ENCODE measurements around the gene SLC38A8.

DNA sequence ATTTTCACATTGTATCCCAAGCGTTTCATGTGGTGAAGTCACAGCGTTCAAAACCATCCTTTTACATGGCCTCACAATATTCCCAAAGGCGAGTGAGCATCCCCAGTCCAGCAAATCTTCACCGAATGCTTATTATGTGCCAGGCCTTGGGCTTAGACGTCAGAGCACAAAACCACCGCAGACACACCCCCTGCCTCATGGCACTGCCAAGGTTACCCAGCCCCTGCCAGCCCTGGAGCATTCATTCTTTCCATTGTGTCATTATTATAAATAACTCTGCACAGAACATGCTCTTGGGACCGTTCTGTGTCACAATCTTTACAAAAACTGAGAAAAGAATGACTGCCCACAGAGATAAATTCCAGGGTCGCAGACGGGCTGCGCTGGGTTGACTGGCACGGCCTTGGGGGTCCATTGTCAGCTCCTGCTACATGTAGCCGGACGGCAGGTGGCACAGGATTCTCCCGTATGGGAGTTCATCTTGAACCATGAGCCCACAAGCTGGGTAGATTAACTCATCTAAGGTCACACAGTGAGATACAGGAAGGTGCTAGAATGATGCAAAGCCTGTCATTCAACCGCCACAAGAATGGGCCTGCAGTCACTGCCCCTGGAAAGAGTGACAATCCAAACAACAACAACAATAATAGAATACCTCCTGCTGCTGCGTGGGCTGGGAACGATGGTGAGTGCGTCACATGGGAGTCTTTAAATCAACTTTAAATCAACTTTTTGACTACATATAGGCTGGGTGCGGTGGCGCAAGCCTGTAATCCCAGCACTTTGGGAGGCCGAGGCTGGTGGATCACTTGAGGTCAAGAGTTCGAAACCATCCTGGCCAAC lies 79.1 kb downstream of the SLC38A8 start:
- TF ChIP-seq, protein P1, sequence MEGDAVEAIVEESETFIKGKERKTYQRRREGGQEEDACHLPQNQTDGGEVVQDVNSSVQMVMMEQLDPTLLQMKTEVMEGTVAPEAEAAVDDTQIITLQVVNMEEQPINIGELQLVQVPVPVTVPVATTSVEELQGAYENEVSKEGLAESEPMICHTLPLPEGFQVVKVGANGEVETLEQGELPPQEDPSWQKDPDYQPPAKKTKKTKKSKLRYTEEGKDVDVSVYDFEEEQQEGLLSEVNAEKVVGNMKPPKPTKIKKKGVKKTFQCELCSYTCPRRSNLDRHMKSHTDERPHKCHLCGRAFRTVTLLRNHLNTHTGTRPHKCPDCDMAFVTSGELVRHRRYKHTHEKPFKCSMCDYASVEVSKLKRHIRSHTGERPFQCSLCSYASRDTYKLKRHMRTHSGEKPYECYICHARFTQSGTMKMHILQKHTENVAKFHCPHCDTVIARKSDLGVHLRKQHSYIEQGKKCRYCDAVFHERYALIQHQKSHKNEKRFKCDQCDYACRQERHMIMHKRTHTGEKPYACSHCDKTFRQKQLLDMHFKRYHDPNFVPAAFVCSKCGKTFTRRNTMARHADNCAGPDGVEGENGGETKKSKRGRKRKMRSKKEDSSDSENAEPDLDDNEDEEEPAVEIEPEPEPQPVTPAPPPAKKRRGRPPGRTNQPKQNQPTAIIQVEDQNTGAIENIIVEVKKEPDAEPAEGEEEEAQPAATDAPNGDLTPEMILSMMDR (conservative IDR thresholded peaks at IDR 0.05; ENCODE audit: low read length) = no peak
- no peak for TF ChIP-seq EZH2phosphoT487 (IDR thresholded peaks at IDR 0.05; ENCODE audit: borderline replicate concordance)
